ENCODE results near the gene ATP6V0A1. TPM values are rescaled to one million over a fixed set of nuclear protein-coding genes. Genes with fewer than 3 reads are reported as not detected.
"Not testable (repeated sequence)": the region's sequence is repeated elsewhere in the genome, so short reads cannot be mapped to it uniquely, and the experiment has no call there.

ATP6V0A1 gene
- total RNA-seq: 41.0 and 44.1 TPM in 2 replicates

- no peak for DNase-seq (ENCODE audit: extremely low read depth, low read depth, low spot score)
These were observed at the start of gene ATP6V0A1 for GRCh38 chr17:42458497-42459255. Gene ATP6V0A1, plus strand, starts transcription at chr17:42458878. Its CDS starts 2,017 bp downstream, at chr17:42460895.

- DNase-seq (ENCODE audit: extremely low read depth, low read depth, low spot score): no peak
These were observed 49.0 kb upstream of the ATP6V0A1 start for GRCh38 chr17:42409523-42410318.

- no peak for DNase-seq (ENCODE audit: extremely low read depth, low read depth, low spot score)
These were observed 48.4 kb upstream of the ATP6V0A1 start for GRCh38 chr17:42410319-42410685.

- DNase-seq (ENCODE audit: extremely low read depth, low read depth, low spot score): no peak
These were observed 47.3 kb upstream of the ATP6V0A1 start for GRCh38 chr17:42411361-42411760.

- DNase-seq (ENCODE audit: extremely low read depth, low read depth, low spot score): no peak
These were observed 46.6 kb upstream of the ATP6V0A1 start for GRCh38 chr17:42411905-42412679.

GRCh38 chr17:42413464-42414040 is 45.1 kb upstream of the ATP6V0A1 start:
- DNase-seq (ENCODE audit: extremely low read depth, low read depth, low spot score): no peak

GRCh38 chr17:42414704-42415409 is 43.8 kb upstream of the ATP6V0A1 start:
- no peak for DNase-seq (ENCODE audit: extremely low read depth, low read depth, low spot score)

GRCh38 chr17:42417981-42418380 is 40.7 kb upstream of the ATP6V0A1 start:
- not testable (repeated sequence) for DNase-seq (ENCODE audit: extremely low read depth, low read depth, low spot score)

GRCh38 chr17:42421136-42421506 is 37.6 kb upstream of the ATP6V0A1 start:
- DNase-seq (ENCODE audit: extremely low read depth, low read depth, low spot score): no peak

GRCh38 chr17:42421507-42422338 is 37.0 kb upstream of the ATP6V0A1 start:
- no peak for DNase-seq (ENCODE audit: extremely low read depth, low read depth, low spot score)

- DNase-seq (ENCODE audit: extremely low read depth, low read depth, low spot score): no peak
These were observed 36.2 kb upstream of the ATP6V0A1 start for GRCh38 chr17:42422412-42422957.

- DNase-seq (ENCODE audit: extremely low read depth, low read depth, low spot score): no peak
These were observed 35.5 kb upstream of the ATP6V0A1 start, which contains the start of gene CAVIN1 for GRCh38 chr17:42422958-42423712. Gene CAVIN1, minus strand, starts transcription at chr17:42423256. Its CDS starts 159 bp downstream, at chr17:42423097.

GRCh38 chr17:42423766-42424165 is 34.9 kb upstream of the ATP6V0A1 start:
- DNase-seq (ENCODE audit: extremely low read depth, low read depth, low spot score): no peak

- DNase-seq (ENCODE audit: extremely low read depth, low read depth, low spot score): no peak
These were observed 33.6 kb upstream of the ATP6V0A1 start for GRCh38 chr17:42424991-42425610.

- no peak for DNase-seq (ENCODE audit: extremely low read depth, low read depth, low spot score)
These were observed 30.3 kb upstream of the ATP6V0A1 start for GRCh38 chr17:42428141-42428944.

GRCh38 chr17:42429726-42430447 is 28.8 kb upstream of the ATP6V0A1 start:
- DNase-seq (ENCODE audit: extremely low read depth, low read depth, low spot score): no peak
